Spleen (tissue), 7 donors: Measurements from ENCODE around the gene TANGO6.

Experiments used
- CTCF ChIP-seq, 11 experiments: fragments of 200-600 bp in 7 of 11; fragments of 450-650 bp in 4 of 11; sonication (generic) in 4 of 11; IDR thresholded peaks in 8 of 11; conservative IDR thresholded peaks in 3 of 11; 1 replicate in 7 of 11; 2 replicates in 4 of 11; pipeline versions ENCODE4 v1.4.0 to v1.8.0; 2016 to 2021; ENCODE audit warnings: antibody characterized with exemption in 11 of 11, inconsistent platforms in 4 of 11, mild to moderate bottlenecking in 1 of 11
- POLR2A ChIP-seq, 3 donors: fragments of 450-650 bp; IDR thresholded peaks; one replicate each; pipeline ENCODE4 v1.5.1; 2017; ENCODE audit warnings: antibody characterized with exemption in 3 of 3, mild to moderate bottlenecking in 1 of 3
- donor health status: DM: no; HTN: no; CAD: no; lungs with moderate emphysema.
- donor health status: DM: no; HTN: no; CAD: no.
- donor health status: DM: no; HTN: no; CAD: no.

- TF ChIP-seq CTCF (IDR thresholded peaks at IDR 0.05 in 8 of 11, conservative IDR thresholded peaks at IDR 0.05 in 3 of 11) (no peak), POLR2A (IDR thresholded peaks at IDR 0.05) (no peak)
Observed at GRCh38 chr16:68936736-68937631, 93.7 kb downstream of the TANGO6 start.
